Activated CD4-positive, alpha-beta T cell treated with anti-CD3 and anti-CD28 coated beads, Interleukin-2, amount 10 ng/mL, durations not matched to agents 7 days and 5 days (primary cell): ENCODE results near the gene NOL4. TPM values are rescaled to one million over a fixed set of nuclear protein-coding genes. Genes with fewer than 3 reads are reported as not detected.
"Not testable (repeated sequence)": the region's sequence is repeated elsewhere in the genome, so short reads cannot be mapped to it uniquely, and the experiment has no call there.

ENCODE experiments used
- CTCF ChIA-PET: fragments of 350-600 bp; sonication (Branson Sonifier 250); formaldehyde crosslinking; loops from one replicate; lab custom pipeline; 2021; ENCODE audit warnings: antibody characterized with exemption; lab: Charles Lee
- POLR2A ChIA-PET: fragments of 350-600 bp; sonication (Branson Sonifier 250); formaldehyde crosslinking; loops from one replicate; lab custom pipeline; 2021; ENCODE audit warnings: antibody characterized with exemption; lab: Charles Lee
- DNase-seq: peaks from one replicate; pipeline ENCODE4 v3.0.0-alpha.2; 2020
- H3K27ac Mint-ChIP-seq: one replicate; pipeline ENCODE4 v1.8.0; 2021; ENCODE audit warnings: mild to moderate bottlenecking, moderate library complexity, mixed read lengths
- H3K27me3 Mint-ChIP-seq: one replicate; pipeline ENCODE4 v1.8.0; 2021; ENCODE audit warnings: mixed read lengths
- H3K36me3 Mint-ChIP-seq: one replicate; pipeline ENCODE4 v1.8.0; 2021; ENCODE audit warnings: low read depth, mixed read lengths
- H3K4me1 Mint-ChIP-seq: one replicate; pipeline ENCODE4 v1.8.0; 2021; ENCODE audit warnings: mixed read lengths
- H3K4me3 Mint-ChIP-seq: one replicate; pipeline ENCODE4 v1.8.0; 2021; ENCODE audit warnings: mild to moderate bottlenecking, moderate library complexity, mixed read lengths
- H3K9me3 Mint-ChIP-seq: one replicate; pipeline ENCODE4 v1.8.0; 2021; ENCODE audit warnings: mixed read lengths
- total RNA-seq, 2 experiments: library from RNA; stranded (reverse); gene quantifications; one replicate each; pipeline ENCODE4 v1.2.3, GENCODE V29; 2021

Gene NOL4, protein sequence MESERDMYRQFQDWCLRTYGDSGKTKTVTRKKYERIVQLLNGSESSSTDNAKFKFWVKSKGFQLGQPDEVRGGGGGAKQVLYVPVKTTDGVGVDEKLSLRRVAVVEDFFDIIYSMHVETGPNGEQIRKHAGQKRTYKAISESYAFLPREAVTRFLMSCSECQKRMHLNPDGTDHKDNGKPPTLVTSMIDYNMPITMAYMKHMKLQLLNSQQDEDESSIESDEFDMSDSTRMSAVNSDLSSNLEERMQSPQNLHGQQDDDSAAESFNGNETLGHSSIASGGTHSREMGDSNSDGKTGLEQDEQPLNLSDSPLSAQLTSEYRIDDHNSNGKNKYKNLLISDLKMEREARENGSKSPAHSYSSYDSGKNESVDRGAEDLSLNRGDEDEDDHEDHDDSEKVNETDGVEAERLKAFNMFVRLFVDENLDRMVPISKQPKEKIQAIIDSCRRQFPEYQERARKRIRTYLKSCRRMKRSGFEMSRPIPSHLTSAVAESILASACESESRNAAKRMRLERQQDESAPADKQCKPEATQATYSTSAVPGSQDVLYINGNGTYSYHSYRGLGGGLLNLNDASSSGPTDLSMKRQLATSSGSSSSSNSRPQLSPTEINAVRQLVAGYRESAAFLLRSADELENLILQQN
- not detected for total RNA-seq

DNA sequence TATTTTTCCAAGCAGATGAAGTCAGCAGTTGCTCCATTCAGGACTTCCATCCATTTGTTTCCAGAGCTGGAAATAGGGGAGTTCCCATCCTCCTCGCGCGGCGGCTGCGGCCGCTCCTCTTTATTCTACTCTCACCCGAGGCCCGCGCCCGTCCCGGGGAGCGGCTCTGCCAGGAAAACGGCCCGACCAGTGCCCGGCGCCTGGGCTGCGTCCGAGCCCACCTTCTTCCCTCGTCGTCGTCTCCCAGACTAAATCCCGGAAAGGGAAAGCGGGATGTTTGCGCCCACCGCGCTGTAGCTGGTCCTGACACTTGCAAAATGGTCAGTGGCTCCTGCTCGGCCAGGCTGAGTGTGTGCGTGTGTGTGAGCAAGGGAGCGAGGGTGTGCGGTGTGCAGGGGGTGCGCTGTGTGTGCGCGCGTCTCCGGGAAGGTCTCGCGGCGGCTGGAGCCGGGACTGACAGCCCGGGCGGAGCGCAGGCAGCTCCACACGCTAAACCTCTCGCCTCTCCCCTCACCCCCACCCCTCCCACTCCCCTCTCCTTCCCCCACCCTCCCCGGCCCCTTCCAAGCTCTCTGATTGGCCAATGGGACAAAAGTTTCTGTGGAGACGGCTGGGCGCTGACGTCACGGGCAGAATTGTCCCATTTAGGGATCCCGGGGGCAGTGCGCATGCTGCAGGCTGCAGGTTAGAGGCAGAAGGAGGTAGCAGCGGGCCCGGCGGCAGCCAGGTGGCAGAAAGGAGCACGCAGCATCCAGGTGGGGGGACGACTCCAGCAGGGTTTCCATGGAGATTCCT lies at the start of gene NOL4:
Gene NOL4, minus strand, starts transcription at position 491 of the 795 bp plus-strand sequence. CDS start 1,660 bp downstream, outside the sequence.
- Mint-ChIP-seq H3K36me3 (peaks cover 1% of the 10 kb centered on the region), H3K27ac (peak within 1 kb of the TSS; percentile 25)

DNA sequence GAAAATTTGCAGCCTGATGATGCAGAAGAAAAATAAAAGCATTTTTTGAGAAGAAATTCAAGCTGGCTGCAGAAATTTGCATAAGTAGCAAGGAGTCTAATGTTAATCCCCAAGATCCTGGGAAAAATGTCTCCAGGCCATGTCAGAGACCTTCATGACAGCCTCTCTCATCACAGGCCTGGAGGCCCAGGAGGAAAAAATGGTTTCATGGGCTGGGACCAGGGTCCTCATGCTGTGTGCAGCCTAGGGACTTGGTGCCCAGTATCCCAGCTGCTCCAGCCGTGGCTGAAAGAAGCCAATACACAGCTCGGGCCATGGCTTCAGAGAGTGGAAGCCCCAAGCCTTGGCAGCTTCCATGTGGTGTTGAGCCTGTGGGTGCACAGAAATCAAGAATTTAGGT lies 41.3 kb upstream of the NOL4 start:
- peaks cover 16% of the 10 kb centered on the region for H3K9me3 Mint-ChIP-seq
- POLR2A ChIA-PET, H3K27ac Mint-ChIP-seq, H3K27me3 Mint-ChIP-seq, CTCF ChIA-PET, H3K36me3 Mint-ChIP-seq, H3K4me3 Mint-ChIP-seq, DNase-seq, H3K4me1 Mint-ChIP-seq: not testable (repeated sequence)

More for the DNA sequence above, at the start of gene NOL4:
- ChIA-PET POLR2A (no interaction called here), CTCF (no interaction called here)
- Mint-ChIP-seq H3K4me1 (no peaks in the 10 kb centered on the region), H3K9me3 (no peaks in the 10 kb centered on the region), H3K27me3 (peaks cover 45% of the 10 kb centered on the region), H3K4me3 (no peak within 1 kb of the TSS)
- no peak for DNase-seq

DNA sequence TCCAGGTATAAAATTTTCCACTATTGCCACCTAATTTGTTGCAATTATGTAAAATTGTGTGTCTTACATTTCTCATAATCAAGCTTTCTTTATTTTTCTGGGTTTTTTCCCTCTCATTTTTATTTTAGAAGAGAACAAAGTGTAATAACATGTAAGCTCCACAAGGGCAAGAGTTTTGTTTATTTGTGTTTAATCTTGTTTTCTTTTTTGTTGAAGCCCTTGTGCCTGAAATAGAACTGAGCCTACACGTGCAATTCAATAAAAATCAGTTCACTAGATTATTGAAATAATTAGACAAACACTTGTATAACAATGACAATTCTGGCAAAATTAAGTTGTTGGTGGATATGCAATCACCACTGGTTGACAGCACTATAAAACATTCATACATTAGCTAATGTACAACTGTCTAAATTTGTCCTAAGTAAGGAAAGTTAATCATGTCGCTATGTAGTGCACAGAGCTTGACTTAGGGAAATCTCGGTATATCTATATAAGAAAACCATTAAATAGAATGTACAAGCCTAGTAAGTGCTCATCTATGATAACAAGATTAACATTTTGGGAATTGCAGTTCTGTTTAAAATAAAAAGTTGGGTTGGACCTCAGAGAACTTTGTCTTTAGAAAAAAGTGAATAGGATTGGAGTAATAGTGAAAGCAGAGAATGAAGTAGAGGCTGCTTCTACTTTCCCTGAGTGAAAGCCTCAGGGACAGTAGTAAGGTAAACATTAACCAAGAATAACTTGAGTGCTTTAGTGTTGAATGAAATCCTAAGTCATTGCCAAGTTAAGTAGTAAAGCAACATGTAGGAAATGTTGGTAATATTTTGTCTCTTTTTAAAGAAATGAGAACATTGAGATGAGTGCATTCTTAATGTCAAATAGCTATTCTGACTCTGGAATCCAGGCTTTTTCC lies 37.4 kb upstream of the NOL4 start:
- Mint-ChIP-seq H3K9me3 (peaks cover 13% of the 10 kb centered on the region), H3K27ac (no peak overlapping the region), H3K27me3 (no peaks in the 10 kb centered on the region), H3K4me1 (no peaks in the 10 kb centered on the region), H3K36me3 (no peaks in the 10 kb centered on the region), H3K4me3 (no peak overlapping the region)
- ChIA-PET CTCF (no interaction called here), POLR2A (no interaction called here)
- no peak for DNase-seq

DNA sequence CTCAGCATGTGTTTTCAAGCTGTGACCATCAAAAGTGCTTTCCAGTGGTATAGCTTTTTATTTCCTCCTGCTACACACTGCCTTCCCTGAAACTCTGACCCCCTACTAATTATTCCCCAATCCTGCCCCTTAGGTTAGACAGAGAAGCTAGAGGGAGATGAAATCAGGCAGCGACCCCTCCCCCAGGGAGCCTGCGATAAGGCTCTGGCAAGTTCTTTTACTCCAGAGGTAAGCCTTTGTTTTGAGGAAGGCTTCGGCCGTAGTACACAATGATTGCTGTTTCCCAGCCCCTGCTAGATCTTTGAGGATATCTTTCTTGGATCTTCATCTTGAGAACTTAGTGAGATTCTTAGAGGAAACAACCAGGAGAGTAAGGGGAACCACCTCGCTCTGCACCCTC lies 33.5 kb upstream of the NOL4 start:
- Mint-ChIP-seq H3K27me3 (no peaks in the 10 kb centered on the region), H3K36me3 (no peaks in the 10 kb centered on the region), H3K4me1 (no peaks in the 10 kb centered on the region), H3K27ac (no peak overlapping the region), H3K4me3 (no peak overlapping the region), H3K9me3 (no peaks in the 10 kb centered on the region)
- CTCF ChIA-PET = no interaction called here
- DNase-seq = no peak
- POLR2A ChIA-PET = no interaction called here

DNA sequence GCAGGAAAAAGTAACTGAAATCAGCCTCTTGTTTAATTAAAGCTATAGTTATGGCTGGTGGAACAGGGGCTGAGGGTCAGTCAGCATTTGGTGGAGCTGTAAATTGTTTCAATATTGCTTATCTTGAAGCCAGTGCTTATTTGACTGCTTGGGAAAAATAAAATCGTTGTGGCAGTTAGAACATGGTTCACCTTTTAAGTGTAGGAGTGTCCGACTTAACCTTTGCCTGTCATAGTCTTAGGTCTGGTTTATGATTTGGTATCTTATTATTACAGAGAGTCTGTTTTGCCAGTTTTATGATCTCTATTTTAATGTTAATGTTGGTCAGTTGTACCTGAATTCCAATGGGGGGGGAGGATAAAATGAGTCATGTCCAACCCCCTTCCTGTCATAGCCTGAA lies 27.2 kb upstream of the NOL4 start:
- Mint-ChIP-seq H3K4me3 (no peak overlapping the region), H3K27ac (no peak overlapping the region), H3K36me3 (no peaks in the 10 kb centered on the region), H3K9me3 (peaks cover 5% of the 10 kb centered on the region), H3K27me3 (no peaks in the 10 kb centered on the region), H3K4me1 (no peaks in the 10 kb centered on the region)
- DNase-seq = no peak
- ChIA-PET POLR2A (no interaction called here), CTCF (no interaction called here)

DNA sequence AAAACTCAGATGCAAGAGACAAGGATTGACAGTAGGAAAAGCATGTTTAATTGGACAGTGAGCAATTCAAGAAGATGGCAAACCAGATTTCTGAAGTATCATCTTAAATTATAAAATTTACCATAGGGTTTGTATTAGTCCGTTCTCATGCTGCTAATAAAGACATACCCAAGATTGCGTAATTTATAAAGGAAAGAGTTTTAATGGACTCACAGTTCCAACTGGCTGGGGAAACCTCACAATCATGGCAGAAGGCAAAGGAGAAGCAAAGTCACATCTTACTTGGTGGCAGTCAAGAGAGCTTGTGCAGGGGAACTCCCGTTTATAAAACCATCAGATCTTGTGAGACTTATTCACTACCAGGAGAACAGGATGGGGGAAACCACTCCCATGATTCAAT lies 24.0 kb upstream of the NOL4 start:
- ChIA-PET POLR2A (no interaction called here), CTCF (no interaction called here)
- Mint-ChIP-seq H3K9me3 (peaks cover 5% of the 10 kb centered on the region), H3K27ac (no peak overlapping the region), H3K4me1 (no peaks in the 10 kb centered on the region), H3K4me3 (no peak overlapping the region), H3K27me3 (no peaks in the 10 kb centered on the region), H3K36me3 (no peaks in the 10 kb centered on the region)
- DNase-seq = no peak

DNA sequence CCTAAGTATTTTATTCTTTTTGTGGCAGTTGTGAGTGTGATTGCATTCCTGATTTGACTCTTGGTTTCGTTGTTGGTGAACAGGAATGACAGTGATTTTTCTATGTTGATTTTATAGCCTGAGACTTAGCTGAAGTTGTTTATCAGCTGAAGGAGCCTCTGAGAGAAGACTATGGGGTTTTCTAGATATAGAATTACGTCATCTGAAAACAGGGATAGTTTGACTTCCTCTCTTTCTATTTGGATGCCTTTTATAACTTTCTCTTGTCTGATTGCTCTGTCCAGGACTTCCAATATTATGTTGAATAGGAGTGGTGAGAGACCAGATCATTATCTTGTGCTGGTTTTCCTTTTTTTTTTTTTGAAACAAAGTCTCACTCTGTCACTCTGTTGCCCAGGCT lies 18.0 kb upstream of the NOL4 start:
- no peak for DNase-seq
- Mint-ChIP-seq H3K9me3 (peaks cover 5% of the 10 kb centered on the region), H3K27ac (no peak overlapping the region), H3K4me3 (no peak overlapping the region), H3K36me3 (no peaks in the 10 kb centered on the region), H3K4me1 (no peaks in the 10 kb centered on the region), H3K27me3 (no peaks in the 10 kb centered on the region)
- ChIA-PET POLR2A (no interaction called here), CTCF (no interaction called here)

DNA sequence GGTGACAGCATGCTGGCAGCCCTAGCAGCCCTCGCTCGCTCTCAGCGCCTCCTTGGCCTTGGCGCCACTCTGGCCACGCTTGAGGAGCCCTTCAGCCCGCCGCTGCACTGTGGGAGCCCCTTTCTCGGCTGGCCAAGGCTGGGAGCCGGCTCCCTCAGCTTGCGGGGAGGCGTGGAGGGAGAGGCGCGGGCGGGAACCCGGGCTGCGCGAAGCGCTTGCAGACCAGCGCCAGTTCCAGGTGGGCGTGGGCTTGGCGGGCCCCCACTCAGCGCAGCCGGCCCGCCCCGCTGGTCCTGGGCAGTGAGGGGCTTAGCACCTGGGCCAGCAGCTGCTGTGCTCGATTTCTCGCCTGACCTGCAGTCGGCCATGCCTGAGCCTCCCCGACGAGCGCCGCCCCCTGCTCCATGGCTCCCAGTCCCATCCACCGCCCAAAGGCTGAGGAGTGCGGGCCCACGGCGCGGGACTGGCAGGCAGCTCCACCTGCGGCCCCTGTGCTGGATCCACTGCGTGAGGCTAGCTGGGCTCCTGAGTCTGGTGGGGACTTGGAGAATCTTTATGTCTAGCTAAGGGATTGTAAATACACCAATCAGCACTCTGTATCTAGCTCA lies 9.2 kb upstream of the NOL4 start:
- POLR2A ChIA-PET, H3K9me3 Mint-ChIP-seq, CTCF ChIA-PET, H3K36me3 Mint-ChIP-seq, H3K27me3 Mint-ChIP-seq, H3K4me1 Mint-ChIP-seq, H3K4me3 Mint-ChIP-seq, DNase-seq, H3K27ac Mint-ChIP-seq: not testable (repeated sequence)

DNA sequence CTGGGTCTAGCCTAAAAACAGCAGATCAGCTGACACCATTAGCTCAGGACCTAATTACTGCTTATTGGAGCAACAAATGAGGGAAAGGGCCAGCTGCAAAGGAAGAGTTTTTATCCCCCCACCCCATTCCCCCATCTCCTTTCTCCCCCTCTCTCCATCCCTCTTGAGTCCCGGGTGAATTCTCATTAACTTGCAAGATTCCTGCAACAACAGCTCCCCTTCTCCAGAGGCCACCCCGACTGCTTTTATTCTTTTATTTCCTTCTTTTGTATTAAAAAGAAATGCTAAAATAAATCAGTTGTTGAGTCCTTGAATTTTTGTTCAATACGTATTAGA lies 473 bp upstream of the NOL4 start:
- H3K4me1 Mint-ChIP-seq = no peaks in the 10 kb centered on the region
- H3K27me3 Mint-ChIP-seq = peaks cover 42% of the 10 kb centered on the region
- no peak for DNase-seq

DNA sequence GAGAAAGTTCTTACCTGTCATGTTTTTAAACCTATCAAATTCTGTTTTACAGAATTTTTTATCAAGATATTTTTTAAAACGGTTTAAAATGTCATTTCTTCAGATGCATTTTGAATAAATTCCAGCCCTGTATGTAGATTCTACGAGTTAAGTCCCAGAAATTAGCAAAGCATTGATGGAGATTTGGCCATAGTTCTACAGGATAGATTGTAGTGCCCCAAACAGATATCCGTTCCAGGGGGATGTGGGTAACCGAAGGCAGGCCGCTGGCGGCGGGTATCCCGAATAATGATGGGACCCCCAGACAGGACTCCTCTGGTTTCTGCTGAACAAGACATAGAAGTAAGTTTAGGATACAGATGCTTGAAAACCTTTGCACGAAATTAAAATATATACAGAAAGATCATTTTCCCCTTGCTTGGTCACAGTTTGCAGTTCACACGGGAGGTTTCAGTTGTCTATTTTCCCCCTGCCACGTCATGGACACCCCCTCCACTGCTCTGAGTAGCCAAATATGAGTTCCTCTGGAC lies 755 bp downstream of the NOL4 start:
- POLR2A ChIA-PET = no interaction called here
- H3K27me3 Mint-ChIP-seq = peaks cover 45% of the 10 kb centered on the region
- peaks cover 1% of the 10 kb centered on the region for H3K36me3 Mint-ChIP-seq
- no peak overlapping the region for H3K4me3 Mint-ChIP-seq
- H3K9me3 Mint-ChIP-seq = no peaks in the 10 kb centered on the region
- H3K27ac Mint-ChIP-seq = peak overlapping the region; percentile 25
- CTCF ChIA-PET = no interaction called here
- no peaks in the 10 kb centered on the region for H3K4me1 Mint-ChIP-seq
- DNase-seq = no peak

More for the DNA sequence above, 473 bp upstream of the NOL4 start:
- Mint-ChIP-seq H3K4me3 (no peak overlapping the region), H3K36me3 (peaks cover 1% of the 10 kb centered on the region), H3K9me3 (no peaks in the 10 kb centered on the region), H3K27ac (no peak overlapping the region)
- ChIA-PET CTCF (no interaction called here), POLR2A (no interaction called here)

DNA sequence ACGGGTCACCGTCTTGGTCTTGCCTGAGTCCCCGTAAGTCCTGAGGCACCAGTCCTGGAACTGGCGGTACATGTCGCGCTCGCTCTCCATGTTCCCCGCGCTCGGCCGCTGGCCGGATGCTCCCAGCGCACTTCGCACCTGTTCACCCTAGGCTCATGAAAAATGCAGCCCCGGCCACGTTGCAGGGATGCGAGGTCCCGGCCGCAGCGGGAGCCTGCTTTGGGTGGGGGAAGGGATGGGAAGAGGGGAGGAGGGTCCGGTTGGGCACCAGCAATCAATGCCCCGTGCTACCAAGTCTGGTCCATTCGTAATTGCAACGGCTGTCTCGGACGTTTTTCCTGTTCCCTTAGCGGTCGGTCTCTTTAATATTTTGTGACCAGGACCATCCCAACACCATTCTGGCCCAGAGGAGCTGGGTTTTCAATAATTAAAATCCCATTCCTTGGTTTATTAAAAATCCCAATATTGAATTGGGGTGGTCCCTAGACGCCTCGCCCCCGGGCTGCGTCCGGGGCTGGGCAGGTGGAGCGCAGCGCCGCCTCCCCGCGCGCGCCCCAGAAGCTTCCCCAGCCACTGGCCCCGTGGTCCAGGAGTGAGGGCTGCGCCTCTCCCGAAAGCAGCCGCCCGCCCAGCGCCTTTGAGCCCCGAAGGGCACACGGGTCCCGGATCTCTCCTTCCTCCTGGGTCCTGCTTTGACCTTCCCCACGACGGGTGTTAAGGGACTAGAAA lies 1.4 kb downstream of the NOL4 start:
- peaks cover 1% of the 10 kb centered on the region for H3K36me3 Mint-ChIP-seq
- H3K9me3 Mint-ChIP-seq = no peaks in the 10 kb centered on the region
- DNase-seq = no peak
- H3K27ac Mint-ChIP-seq = peak overlapping the region; percentile 25
- H3K4me3 Mint-ChIP-seq = no peak overlapping the region
- ChIA-PET CTCF (no interaction called here), POLR2A (no interaction called here)
- peaks cover 45% of the 10 kb centered on the region for H3K27me3 Mint-ChIP-seq
- H3K4me1 Mint-ChIP-seq = no peaks in the 10 kb centered on the region
